Spleen (tissue), 11 donors: Measurements from ENCODE around the gene HOXA13. TPM values are rescaled to one million over a fixed set of nuclear protein-coding genes. Genes with fewer than 3 reads are reported as not detected.

Experiments
- DNase-seq: peaks from one replicate; pipeline ENCODE4 v3.0.0-alpha.2; 2020
- H3K27ac ChIP-seq, 8 donors: fragments of 200-600 bp; sonication (generic) in 7 of 8; 1 replicate in 4 of 8; 2 replicates in 4 of 8; pipeline versions ENCODE4 v1.5.0 to v1.8.0; 2016 to 2021; ENCODE audit warnings: inconsistent platforms in 4 of 8, mild to moderate bottlenecking in 4 of 8, moderate library complexity in 1 of 8
- H3K27me3 ChIP-seq, 7 donors: fragments of 200-600 bp; sonication (generic) in 6 of 7; replicated peaks in 1 of 7; 1 replicate in 4 of 7; 2 replicates in 3 of 7; pipeline versions ENCODE4 v1.5.0 to v1.8.0; 2016 to 2021; ENCODE audit warnings: inconsistent platforms in 3 of 7, mild to moderate bottlenecking in 1 of 7
- H3K36me3 ChIP-seq, 6 donors: fragments of 200-600 bp; sonication (generic) in 5 of 6; 1 replicate in 4 of 6; 2 replicates in 2 of 6; pipeline versions ENCODE4 v1.5.0 to v1.8.0; 2016 to 2021; ENCODE audit warnings: inconsistent platforms in 2 of 6
- H3K4me1 ChIP-seq, 6 donors: fragments of 200-600 bp; sonication (generic) in 5 of 6; 1 replicate in 3 of 6; 2 replicates in 3 of 6; pipeline versions ENCODE4 v1.5.0 to v1.8.0; 2016 to 2021; ENCODE audit warnings: inconsistent platforms in 3 of 6
- H3K4me3 ChIP-seq, 8 donors: fragments of 200-600 bp; sonication (generic) in 7 of 8; 1 replicate in 4 of 8; 2 replicates in 4 of 8; pipeline versions ENCODE4 v1.5.0 to v1.8.0; 2016 to 2021; ENCODE audit warnings: inconsistent platforms in 4 of 8, mild to moderate bottlenecking in 4 of 8, moderate library complexity in 2 of 8
- H3K9me3 ChIP-seq, 8 donors: fragments of 200-600 bp; sonication (generic) in 7 of 8; 1 replicate in 4 of 8; 2 replicates in 4 of 8; pipeline versions ENCODE4 v1.5.0 to v1.8.0; 2016 to 2021; ENCODE audit warnings: inconsistent platforms in 4 of 8
- CTCF ChIP-seq, 11 experiments: fragments of 200-600 bp in 7 of 11; fragments of 450-650 bp in 4 of 11; sonication (generic) in 4 of 11; IDR thresholded peaks in 8 of 11; conservative IDR thresholded peaks in 3 of 11; 1 replicate in 7 of 11; 2 replicates in 4 of 11; pipeline versions ENCODE4 v1.4.0 to v1.8.0; 2016 to 2021; ENCODE audit warnings: antibody characterized with exemption in 11 of 11, inconsistent platforms in 4 of 11, mild to moderate bottlenecking in 1 of 11
- POLR2A ChIP-seq, 3 donors: fragments of 450-650 bp; IDR thresholded peaks; one replicate each; pipeline ENCODE4 v1.5.1; 2017; ENCODE audit warnings: antibody characterized with exemption in 3 of 3, mild to moderate bottlenecking in 1 of 3
- POLR2AphosphoS5 ChIP-seq, 3 donors: sonication (generic); formaldehyde crosslinking; IDR thresholded peaks; one replicate each; pipeline ENCODE4 v1.5.1; 2017; ENCODE audit warnings: antibody characterized with exemption in 3 of 3
- WGBS, 5 donors: extraction: QIAGEN DNeasy Blood & Tissue Kit in 3 of 5; methylation state at CpG; one replicate each; pipeline versions ENCODE4 v1.1.5 to v1.1.7; 2013 to 2018; 5-methylcytosine and 5-hydroxymethylcytosine counted together
- intact Hi-C: fragments of 100-400 bp; cut with DNase I; formaldehyde crosslinking; loops from one replicate; pipeline ENCODE4 v1.15.0; 2023; ENCODE audit warnings: low total_unique reads
- polyA plus RNA-seq, 3 donors: library from polyadenylated mRNA; stranded (reverse); fragments of 200-250 nt; gene quantifications; one replicate each; pipeline ENCODE4 v1.2.1, GENCODE V29; 2013
- total RNA-seq, 7 donors: library from RNA; depleted of rRNA in 3 of 7; stranded (reverse); fragments of >200 nt in 3 of 7; fragmentation: NEBNext Ultra II Directional in 4 of 7; extraction: Animal tissue kit (Norgen Biotek cat#: 25700) in 4 of 7; gene quantifications; one replicate each; pipeline versions ENCODE4 v1.1.0 to v1.2.1, GENCODE V29; 2016 to 2021
- donor health status: healthy with polysubstance abuse.
- donor health status: DM: no; HTN: no; CAD: no; lungs with moderate emphysema.
- donor health status: DM: no; HTN: no; CAD: no.
- donor health status: Bipolar disorder and iron deficiency.
- donor health status: healthy.
- donor health status: DM: no; HTN: no; CAD: no.
- donor health status: DM: yes; HTN: yes; CAD: no.

Gene HOXA13
- total and polyA plus RNA-seq, 10 donors: not detected

- intact Hi-C loops: no loop called here
- H3K4me3 ChIP-seq: no peak overlapping the region
- peaks cover 0 to 6% (median 0%) of the 10 kb centered on the region in 8 donors for H3K9me3 ChIP-seq
- TF ChIP-seq POLR2A (IDR thresholded peaks at IDR 0.05) (no peak), CTCF (IDR thresholded peaks at IDR 0.05 in 8 of 11, conservative IDR thresholded peaks at IDR 0.05 in 3 of 11) (no peak), POLR2AphosphoS5 (IDR thresholded peaks at IDR 0.05) (no peak)
- WGBS, 5 donors: 85 to 93% (median 89%) methylated on average over 22 of the region's 22 CpGs
- peaks cover 27 to 100% (median 100%) of the 10 kb centered on the region in 7 donors for H3K27me3 ChIP-seq
- peaks cover 21 to 48% (median 36%) of the 10 kb centered on the region in 6 donors for H3K4me1 ChIP-seq
- no peaks in the 10 kb centered on the region for H3K36me3 ChIP-seq
- DNase-seq: peak; percentile 57
- no peak overlapping the region for H3K27ac ChIP-seq
Observed at GRCh38 chr7:27176962-27177794, 22.7 kb downstream of the HOXA13 start.

GRCh38 chr7:27176524-27176845 lies 23.4 kb downstream of the HOXA13 start:
- H3K4me1 ChIP-seq: peaks cover 21 to 55% (median 43%) of the 10 kb centered on the region in 6 donors
- peaks cover 0 to 8% (median 0%) of the 10 kb centered on the region in 8 donors for H3K9me3 ChIP-seq
- no peak for DNase-seq
- peaks cover 29 to 100% (median 100%) of the 10 kb centered on the region in 7 donors for H3K27me3 ChIP-seq
- no peaks in the 10 kb centered on the region for H3K36me3 ChIP-seq
- H3K27ac ChIP-seq: no peak overlapping the region
- intact Hi-C loops: no loop called here
- 60 to 80% (median 74%) methylated on average over 3 of the region's 3 CpGs for WGBS, 5 donors
- TF ChIP-seq POLR2A (IDR thresholded peaks at IDR 0.05): no peak
- no peak overlapping the region for H3K4me3 ChIP-seq

GRCh38 chr7:27175626-27176523 lies 24.0 kb downstream of the HOXA13 start:
- TF ChIP-seq POLR2AphosphoS5 (IDR thresholded peaks at IDR 0.05) (no peak), CTCF (IDR thresholded peaks at IDR 0.05 in 8 of 11, conservative IDR thresholded peaks at IDR 0.05 in 3 of 11) (no peak), POLR2A (IDR thresholded peaks at IDR 0.05) (no peak)

GRCh38 chr7:27174874-27175625 lies 24.8 kb downstream of the HOXA13 start:
- Histone ChIP-seq H3K36me3 (no peaks in the 10 kb centered on the region), H3K27ac (no peak overlapping the region), H3K4me3 (peak overlapping the region in 1 of 8 donors; percentile 72), H3K27me3 (peaks cover 37 to 100% (median 100%) of the 10 kb centered on the region in 7 donors), H3K4me1 (peaks cover 21 to 59% (median 43%) of the 10 kb centered on the region in 6 donors), H3K9me3 (peaks cover 0 to 8% (median 0%) of the 10 kb centered on the region in 8 donors)
- peak; percentile 34 for DNase-seq
- 54 to 81% (median 72%) methylated on average over 11 to 12 of the region's 12 CpGs for WGBS, 5 donors
- intact Hi-C loops: no loop called here
- no peak for TF ChIP-seq POLR2A (IDR thresholded peaks at IDR 0.05)

More at GRCh38 chr7:27175626-27176523, 24.0 kb downstream of the HOXA13 start:
- Histone ChIP-seq H3K36me3 (no peaks in the 10 kb centered on the region), H3K4me1 (peaks cover 21 to 57% (median 44%) of the 10 kb centered on the region in 6 donors), H3K4me3 (no peak overlapping the region), H3K9me3 (peaks cover 0 to 8% (median 0%) of the 10 kb centered on the region in 8 donors), H3K27ac (no peak overlapping the region), H3K27me3 (peaks cover 35 to 100% (median 100%) of the 10 kb centered on the region in 7 donors)
- WGBS, 5 donors: 73 to 83% (median 76%) methylated on average over 24 to 40 of the region's 40 CpGs
- intact Hi-C loops: no loop called here
- peak; percentile 57 for DNase-seq
